Right atrium auricular region (tissue), 2 donors: ENCODE data around the gene SCAPER. TPM values are rescaled to one million over a fixed set of nuclear protein-coding genes. Genes with fewer than 3 reads are reported as not detected.

ENCODE experiments used
- DNase-seq: peaks from one replicate; pipeline ENCODE4 v3.0.0-alpha.2; 2019; ENCODE audit warnings: low spot score
- H3K27ac ChIP-seq, 2 donors: fragments of 200-600 bp; sonication (generic); 1 replicate in 1 of 2; 2 replicates in 1 of 2; pipeline ENCODE4 v1.5.1; 2016 to 2019
- H3K27me3 ChIP-seq, 2 donors: fragments of 200-600 bp; sonication (generic); one replicate each; pipeline versions ENCODE4 v1.5.1 to v1.6.0; 2017 to 2019
- H3K36me3 ChIP-seq: fragments of 200-600 bp; sonication (generic); one replicate; pipeline ENCODE4 v1.5.1; 2016
- H3K4me1 ChIP-seq, 2 donors: fragments of 200-600 bp; sonication (generic); one replicate each; pipeline versions ENCODE4 v1.5.1 to v1.6.0; 2017 to 2019
- H3K4me3 ChIP-seq, 2 donors: fragments of 200-600 bp; sonication (generic); 1 replicate in 1 of 2; 2 replicates in 1 of 2; pipeline ENCODE4 v1.5.1; 2017 to 2019; ENCODE audit warnings: mild to moderate bottlenecking in 1 of 2, moderate library complexity in 1 of 2
- H3K9me3 ChIP-seq, 2 donors: fragments of 200-600 bp; sonication (generic); one replicate each; pipeline ENCODE4 v1.5.1; 2019
- total RNA-seq, 2 donors: library from RNA; depleted of rRNA; stranded (reverse); fragments of >200 nt; gene quantifications; one replicate each; pipeline ENCODE4 v1.1.0, GENCODE V29; 2016
- TF ChIP-seq, protein P1 (sequence below), 2 donors: fragments of 200-600 bp; sonication (generic); IDR thresholded peaks; one replicate each; pipeline ENCODE4 v1.5.1; 2019; ENCODE audit warnings: antibody characterized with exemption in 2 of 2

Gene SCAPER
- total RNA-seq, 2 donors from 2014 or later: 20.5 to 52.3 TPM

DNA sequence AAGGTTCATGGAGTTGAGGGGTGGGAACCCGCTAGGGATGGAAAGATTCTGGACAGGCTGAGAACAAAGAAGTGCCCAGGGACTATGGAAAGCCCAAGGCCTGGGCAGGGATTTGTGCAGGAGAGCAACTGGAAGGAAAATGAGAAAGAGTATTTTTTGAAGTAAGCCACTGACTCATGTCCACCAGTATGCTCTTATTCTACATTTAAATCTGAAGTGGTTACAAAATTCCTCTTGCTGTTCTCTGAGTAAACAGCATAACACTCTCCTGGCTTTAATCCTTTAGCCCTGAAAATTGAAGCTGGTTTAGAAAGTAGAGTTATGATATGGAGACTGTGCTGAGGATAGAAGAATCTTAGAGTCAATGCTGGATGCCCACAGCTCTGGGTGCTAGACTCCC lies 403.4 kb downstream of the SCAPER start:
- Histone ChIP-seq H3K9me3 (no peaks in the 10 kb centered on the region), H3K36me3 (peaks cover 9% of the 10 kb centered on the region), H3K4me1 (no peaks in the 10 kb centered on the region), H3K27ac (no peak overlapping the region), H3K4me3 (no peak overlapping the region), H3K27me3 (no peaks in the 10 kb centered on the region)
- TF ChIP-seq, protein P1, sequence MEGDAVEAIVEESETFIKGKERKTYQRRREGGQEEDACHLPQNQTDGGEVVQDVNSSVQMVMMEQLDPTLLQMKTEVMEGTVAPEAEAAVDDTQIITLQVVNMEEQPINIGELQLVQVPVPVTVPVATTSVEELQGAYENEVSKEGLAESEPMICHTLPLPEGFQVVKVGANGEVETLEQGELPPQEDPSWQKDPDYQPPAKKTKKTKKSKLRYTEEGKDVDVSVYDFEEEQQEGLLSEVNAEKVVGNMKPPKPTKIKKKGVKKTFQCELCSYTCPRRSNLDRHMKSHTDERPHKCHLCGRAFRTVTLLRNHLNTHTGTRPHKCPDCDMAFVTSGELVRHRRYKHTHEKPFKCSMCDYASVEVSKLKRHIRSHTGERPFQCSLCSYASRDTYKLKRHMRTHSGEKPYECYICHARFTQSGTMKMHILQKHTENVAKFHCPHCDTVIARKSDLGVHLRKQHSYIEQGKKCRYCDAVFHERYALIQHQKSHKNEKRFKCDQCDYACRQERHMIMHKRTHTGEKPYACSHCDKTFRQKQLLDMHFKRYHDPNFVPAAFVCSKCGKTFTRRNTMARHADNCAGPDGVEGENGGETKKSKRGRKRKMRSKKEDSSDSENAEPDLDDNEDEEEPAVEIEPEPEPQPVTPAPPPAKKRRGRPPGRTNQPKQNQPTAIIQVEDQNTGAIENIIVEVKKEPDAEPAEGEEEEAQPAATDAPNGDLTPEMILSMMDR (IDR thresholded peaks at IDR 0.05): no peak
- no peak for DNase-seq

DNA sequence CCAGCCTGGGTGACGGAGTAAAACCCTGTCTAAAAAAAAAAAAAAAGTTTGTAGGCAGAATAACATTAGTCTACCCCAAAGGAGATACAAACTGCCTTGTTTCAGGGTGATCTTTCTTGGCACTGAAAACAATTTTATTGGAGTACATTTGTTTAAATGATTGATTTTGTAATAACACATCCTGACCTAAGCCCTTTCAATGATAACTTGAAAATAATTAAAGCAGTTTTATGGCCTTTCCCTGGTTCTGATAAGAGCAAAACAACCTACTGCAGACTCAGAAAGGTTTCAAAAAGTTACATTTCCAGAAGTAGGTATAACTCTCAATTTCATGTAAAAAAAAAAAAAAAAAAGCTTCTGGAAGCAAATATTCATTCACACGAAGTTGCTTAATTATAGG lies 404.1 kb downstream of the SCAPER start:
- DNase-seq: no peak
- Histone ChIP-seq H3K27me3 (no peaks in the 10 kb centered on the region), H3K4me3 (no peak overlapping the region), H3K4me1 (no peaks in the 10 kb centered on the region), H3K9me3 (no peaks in the 10 kb centered on the region), H3K27ac (no peak overlapping the region), H3K36me3 (peaks cover 9% of the 10 kb centered on the region)
- TF ChIP-seq, protein P1 (IDR thresholded peaks at IDR 0.05): no peak

DNA sequence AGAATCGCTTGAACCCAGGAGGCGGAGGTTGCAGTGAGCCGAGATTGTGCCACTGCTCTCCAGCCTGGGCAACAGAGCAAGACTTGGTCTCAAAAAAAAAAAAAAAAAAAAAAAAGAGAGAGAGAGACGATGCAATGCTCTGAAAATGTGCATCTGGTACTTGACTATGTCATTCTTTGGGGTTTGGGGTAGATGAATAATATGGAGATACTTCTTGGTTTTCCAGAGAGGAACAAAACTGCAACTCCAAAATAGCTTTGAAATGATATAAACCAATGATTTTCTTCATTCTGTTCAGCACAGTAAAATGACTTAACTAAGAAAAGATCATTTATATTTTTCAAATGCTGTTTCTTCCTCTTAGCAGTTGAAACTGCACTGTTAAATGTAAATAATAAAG lies 409.7 kb downstream of the SCAPER start:
- DNase-seq: no peak
- Histone ChIP-seq H3K4me3 (no peak overlapping the region), H3K36me3 (no peaks in the 10 kb centered on the region), H3K9me3 (no peaks in the 10 kb centered on the region), H3K27ac (no peak overlapping the region), H3K27me3 (no peaks in the 10 kb centered on the region), H3K4me1 (no peaks in the 10 kb centered on the region)
- TF ChIP-seq, protein P1 (IDR thresholded peaks at IDR 0.05): no peak

DNA sequence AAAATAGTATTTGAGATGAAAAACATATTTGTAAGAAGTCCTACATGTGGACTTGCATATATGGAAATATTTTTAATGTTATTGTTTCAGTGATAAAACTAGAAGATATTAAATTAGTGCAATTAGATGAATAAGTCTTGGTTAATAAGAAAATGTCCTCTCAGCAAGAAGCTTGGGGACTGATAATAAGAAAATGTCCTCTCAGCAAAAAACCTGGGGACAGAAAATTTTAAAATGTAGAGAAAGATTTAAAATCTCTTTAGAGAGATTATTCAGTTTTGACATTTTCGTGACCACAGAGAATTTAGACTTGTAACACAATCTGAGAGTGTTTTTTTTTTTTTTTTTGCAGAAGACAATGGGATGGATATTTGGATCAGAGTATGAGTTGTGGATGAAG lies 412.6 kb downstream of the SCAPER start:
- no peak overlapping the region for H3K4me3 ChIP-seq
- H3K27me3 ChIP-seq: no peaks in the 10 kb centered on the region
- H3K4me1 ChIP-seq: no peaks in the 10 kb centered on the region
- no peaks in the 10 kb centered on the region for H3K9me3 ChIP-seq
- H3K36me3 ChIP-seq: no peaks in the 10 kb centered on the region
- no peak overlapping the region for H3K27ac ChIP-seq
- TF ChIP-seq, protein P1 (IDR thresholded peaks at IDR 0.05): no peak
- no peak for DNase-seq

DNA sequence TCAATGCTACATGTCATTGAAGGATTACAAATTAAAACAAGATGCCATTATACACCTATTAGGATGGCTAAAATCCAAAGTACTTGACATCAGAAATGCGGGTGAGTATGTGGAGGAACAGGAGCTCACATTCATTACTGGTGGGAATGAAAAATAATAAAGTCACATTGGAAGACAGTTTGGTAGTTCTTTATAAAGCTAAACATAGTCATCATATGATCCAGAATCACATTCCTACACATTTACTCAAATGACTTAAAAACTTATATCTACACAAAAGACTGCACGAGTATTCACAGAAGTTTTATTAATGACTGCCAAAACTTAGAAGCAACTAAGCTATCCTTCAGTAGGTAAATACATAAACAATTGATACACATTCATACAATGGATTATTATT lies 421.4 kb downstream of the SCAPER start:
- Histone ChIP-seq H3K27ac (no peak overlapping the region), H3K27me3 (no peaks in the 10 kb centered on the region), H3K36me3 (no peaks in the 10 kb centered on the region), H3K4me3 (no peak overlapping the region), H3K4me1 (no peaks in the 10 kb centered on the region), H3K9me3 (no peaks in the 10 kb centered on the region)
- DNase-seq: no peak
- TF ChIP-seq, protein P1 (IDR thresholded peaks at IDR 0.05): no peak

DNA sequence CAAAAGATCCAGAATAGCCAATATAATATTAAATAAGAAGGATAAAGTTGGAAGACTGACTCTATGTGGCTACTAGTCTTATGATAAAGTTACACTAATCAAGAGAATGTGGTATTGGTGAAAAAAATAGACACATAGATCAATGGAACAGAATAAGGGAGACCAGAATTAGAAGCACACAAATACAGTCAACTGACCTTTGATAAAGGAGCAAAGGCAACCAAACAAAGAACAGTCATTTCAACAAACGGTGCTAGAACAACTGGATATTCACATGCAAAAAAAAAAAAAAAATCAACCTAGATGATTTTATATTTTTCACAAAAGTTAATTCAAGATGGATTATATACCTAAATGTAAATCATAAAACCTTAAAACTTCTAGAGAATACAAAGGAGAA lies 422.1 kb downstream of the SCAPER start:
- Histone ChIP-seq H3K4me1 (no peaks in the 10 kb centered on the region), H3K36me3 (no peaks in the 10 kb centered on the region), H3K27me3 (no peaks in the 10 kb centered on the region), H3K9me3 (no peaks in the 10 kb centered on the region), H3K27ac (no peak overlapping the region), H3K4me3 (no peak overlapping the region)
- TF ChIP-seq, protein P1 (IDR thresholded peaks at IDR 0.05): no peak
- no peak for DNase-seq
